Suprapubic skin (tissue), 3 donors: ENCODE measurements around the gene BNC2.

ENCODE experiments used
- POLR2AphosphoS5 ChIP-seq, 3 donors: sonication (generic); formaldehyde crosslinking; IDR thresholded peaks; one replicate each; pipeline ENCODE4 v1.6.1; 2017; ENCODE audit warnings: antibody characterized with exemption in 3 of 3
- TF ChIP-seq, protein P1 (sequence below), 2 donors: fragments of 200-600 bp in 1 of 2; fragments of 450-650 bp in 1 of 2; sonication (generic) in 1 of 2; IDR thresholded peaks; one replicate each; pipeline ENCODE4 v1.5.1; 2016 to 2019; ENCODE audit warnings: antibody characterized with exemption in 2 of 2, mild to moderate bottlenecking in 1 of 2, moderate library complexity in 1 of 2

DNA sequence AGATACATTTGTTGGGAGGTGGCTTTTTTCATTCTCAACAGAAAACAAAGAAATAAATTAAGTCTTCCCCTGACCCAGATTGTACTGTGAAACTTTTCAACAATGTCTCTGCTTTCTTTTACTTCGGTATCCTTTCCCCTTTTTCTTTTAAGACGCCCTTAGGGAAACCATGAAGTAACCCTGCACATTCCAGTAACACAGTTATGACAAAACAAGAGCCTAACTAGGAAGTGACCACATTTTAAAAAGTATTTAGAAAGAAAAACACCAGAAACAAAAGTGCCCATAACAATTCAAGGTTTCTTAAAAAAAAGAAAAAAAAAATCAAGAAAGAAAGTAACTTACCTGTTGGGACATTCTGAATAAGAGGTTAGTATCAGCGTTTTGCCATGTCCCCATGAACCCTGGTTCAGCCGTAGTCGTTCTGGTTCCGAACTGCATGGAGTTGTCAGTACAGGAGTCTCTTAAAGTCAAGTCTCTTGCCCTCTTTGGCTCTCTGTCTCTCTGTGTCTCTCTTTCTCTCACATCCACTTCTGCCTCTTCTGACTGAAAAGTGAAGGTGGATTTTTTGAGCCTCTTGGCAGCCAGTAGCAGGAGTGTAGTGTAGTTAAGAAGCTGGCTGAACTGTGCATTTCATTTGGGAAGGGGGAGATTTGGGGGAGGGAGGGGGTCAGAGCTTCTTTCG lies 142.9 kb downstream of the BNC2 start:
- TF ChIP-seq, protein P1, sequence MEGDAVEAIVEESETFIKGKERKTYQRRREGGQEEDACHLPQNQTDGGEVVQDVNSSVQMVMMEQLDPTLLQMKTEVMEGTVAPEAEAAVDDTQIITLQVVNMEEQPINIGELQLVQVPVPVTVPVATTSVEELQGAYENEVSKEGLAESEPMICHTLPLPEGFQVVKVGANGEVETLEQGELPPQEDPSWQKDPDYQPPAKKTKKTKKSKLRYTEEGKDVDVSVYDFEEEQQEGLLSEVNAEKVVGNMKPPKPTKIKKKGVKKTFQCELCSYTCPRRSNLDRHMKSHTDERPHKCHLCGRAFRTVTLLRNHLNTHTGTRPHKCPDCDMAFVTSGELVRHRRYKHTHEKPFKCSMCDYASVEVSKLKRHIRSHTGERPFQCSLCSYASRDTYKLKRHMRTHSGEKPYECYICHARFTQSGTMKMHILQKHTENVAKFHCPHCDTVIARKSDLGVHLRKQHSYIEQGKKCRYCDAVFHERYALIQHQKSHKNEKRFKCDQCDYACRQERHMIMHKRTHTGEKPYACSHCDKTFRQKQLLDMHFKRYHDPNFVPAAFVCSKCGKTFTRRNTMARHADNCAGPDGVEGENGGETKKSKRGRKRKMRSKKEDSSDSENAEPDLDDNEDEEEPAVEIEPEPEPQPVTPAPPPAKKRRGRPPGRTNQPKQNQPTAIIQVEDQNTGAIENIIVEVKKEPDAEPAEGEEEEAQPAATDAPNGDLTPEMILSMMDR (IDR thresholded peaks at IDR 0.05), result no peak
- no peak for TF ChIP-seq POLR2AphosphoS5 (IDR thresholded peaks at IDR 0.05)
